ENCODE results near the gene PFN3. TPM values are rescaled to one million over a fixed set of nuclear protein-coding genes. Genes with fewer than 3 reads are reported as not detected.

PFN3 gene
- total and polyA plus RNA-seq, 2 experiments from 2014 or later = 1.9 to 2.0 TPM

GRCh38 chr5:177389241-177390169 lies 11.0 kb downstream of the PFN3 start:
- H3K9me3 Mint-ChIP-seq = no peaks in the 10 kb centered on the region
- peaks cover 18% of the 10 kb centered on the region; the same call in 1 of the 2 replicates for H3K27me3 ChIP-seq (ENCODE audit: insufficient read depth)
- peaks cover 21% of the 10 kb centered on the region for H3K4me1 Mint-ChIP-seq
- no peak overlapping the region for H3K4me2 ChIP-seq
- ATAC-seq = no peak
- TF ChIP-seq REST (IDR thresholded peaks at IDR 0.05; ENCODE audit: unreplicated experiment) (no peak), JUNB (IDR thresholded peaks at IDR 0.05; ENCODE audit: unreplicated experiment) (no peak), ETS1 (IDR thresholded peaks at IDR 0.05) (no peak), EZH2 (IDR thresholded peaks at IDR 0.05; ENCODE audit: low read depth, unreplicated experiment) (no peak), ZNF462 (CRISPR knock-in tag; IDR thresholded peaks at IDR 0.05) (no peak), ZNF114 (CRISPR knock-in tag; IDR thresholded peaks at IDR 0.05) (no peak), CREB1 (CRISPR knock-in tag; IDR thresholded peaks at IDR 0.05; ENCODE audit: low read depth) (no peak), EZH2phosphoT487 (IDR thresholded peaks at IDR 0.05; ENCODE audit: unreplicated experiment) (no peak), POLR2AphosphoS5 (IDR thresholded peaks at IDR 0.05; ENCODE audit: low read depth) (no peak), STAT1 (IDR thresholded peaks at IDR 0.05; ENCODE audit: unreplicated experiment) (no peak), NANOG (IDR thresholded peaks at IDR 0.05; ENCODE audit: borderline replicate concordance) (no peak), ZNF331 (CRISPR knock-in tag; IDR thresholded peaks at IDR 0.05; ENCODE audit: low read depth) (no peak), CTCF (conservative IDR thresholded peaks at IDR 0.05; ENCODE audit: low read depth in 2 of 2) (no peak)
- H3F3A ChIP-seq (replicated peaks; ENCODE audit: low read depth) = 0 out of 2 replicates have a peak, but pooled peaks cover 8% of the 10 kb centered on the region
- H3K9me2 ChIP-seq (ENCODE audit: insufficient read depth) = no peaks in the 10 kb centered on the region
- H3K36me3 Mint-ChIP-seq (ENCODE audit: low read depth) = no peaks in the 10 kb centered on the region; the same call in 2 of the 3 replicates
- no peak for DNase-seq (ENCODE audit: low spot score)
- H2AFZ ChIP-seq = no peak overlapping the region; the same call in 1 of the 2 replicates
- no peak overlapping the region for H3K27ac ChIP-seq (ENCODE audit: low read depth)
- H3K36me3 ChIP-seq (ENCODE audit: insufficient read depth) = no peaks in the 10 kb centered on the region
- no peak overlapping the region for H3K4me3 Mint-ChIP-seq
- H3K4me3 ChIP-seq = no peak overlapping the region
- H3K27me3 Mint-ChIP-seq (ENCODE audit: insufficient read depth, low read depth, poor library complexity) = peaks cover 31% of the 10 kb centered on the region
- no peaks in the 10 kb centered on the region for H3K4me1 ChIP-seq (ENCODE audit: insufficient read depth)
- no peaks in the 10 kb centered on the region for H4K20me1 ChIP-seq (replicated peaks; ENCODE audit: insufficient read depth)
- no peaks in the 10 kb centered on the region for H3K79me2 ChIP-seq (replicated peaks; ENCODE audit: insufficient read depth)
- H3K27ac Mint-ChIP-seq = no peak overlapping the region

All from GM23338 (cell line).